GM21723 (cell line): ENCODE results near the gene RXRA.

ENCODE experiments used
- ATAC-seq: cut with Tn5 transposase; IDR thresholded peaks from one replicate; pipeline ENCODE4 v1.9.1; 2021; ENCODE audit warnings: mild to moderate bottlenecking, moderate library complexity; ENCODE audit not compliant: unreplicated experiment

RXRA gene

GRCh38 chr9:134322781-134323241 is 3.4 kb upstream of the RXRA start:
- no peak for ATAC-seq

GRCh38 chr9:134323741-134324358 is 2.4 kb upstream of the RXRA start:
- ATAC-seq, result no peak

- ATAC-seq, result no peak
Observed at GRCh38 chr9:134324359-134325095, 1.7 kb upstream of the RXRA start.

- ATAC-seq, result no peak
Observed at GRCh38 chr9:134325096-134325812, 1.0 kb upstream of the RXRA start.

GRCh38 chr9:134326724-134327601 is 708 bp downstream of the RXRA start:
- ATAC-seq, result no peak

GRCh38 chr9:134327671-134328231 is 1.5 kb downstream of the RXRA start:
- ATAC-seq, result no peak

GRCh38 chr9:134328341-134328840 is 2.1 kb downstream of the RXRA start:
- ATAC-seq, result no peak

GRCh38 chr9:134328841-134329575 is 2.8 kb downstream of the RXRA start:
- ATAC-seq, result no peak

- no peak for ATAC-seq
Observed at GRCh38 chr9:134329576-134329855, 3.3 kb downstream of the RXRA start.

- no peak for ATAC-seq
Observed at GRCh38 chr9:134329886-134330285, 3.6 kb downstream of the RXRA start.

GRCh38 chr9:134330590-134330989 is 4.3 kb downstream of the RXRA start:
- ATAC-seq, result no peak

GRCh38 chr9:134331186-134332025 is 5.2 kb downstream of the RXRA start:
- ATAC-seq, result no peak

GRCh38 chr9:134332266-134332665 is 6.0 kb downstream of the RXRA start:
- no peak for ATAC-seq

GRCh38 chr9:134332841-134333233 is 6.6 kb downstream of the RXRA start:
- ATAC-seq, result no peak

- ATAC-seq, result no peak
Observed at GRCh38 chr9:134333234-134333873, 7.1 kb downstream of the RXRA start.

GRCh38 chr9:134333874-134334581 is 7.8 kb downstream of the RXRA start:
- no peak for ATAC-seq

- ATAC-seq, result no peak
Observed at GRCh38 chr9:134335061-134335460, 8.8 kb downstream of the RXRA start.
